Measurements from ENCODE around the gene SLC24A2.
"Not testable (repeated sequence)": the region's sequence is repeated elsewhere in the genome, so short reads cannot be mapped to it uniquely, and the experiment has no call there.

Gene SLC24A2

GRCh38 chr9:19788614-19789271 lies at the start of gene SLC24A2:
Gene SLC24A2 (minus strand): TSS chr9:19789037.
- DNase-seq: no peak

DNA sequence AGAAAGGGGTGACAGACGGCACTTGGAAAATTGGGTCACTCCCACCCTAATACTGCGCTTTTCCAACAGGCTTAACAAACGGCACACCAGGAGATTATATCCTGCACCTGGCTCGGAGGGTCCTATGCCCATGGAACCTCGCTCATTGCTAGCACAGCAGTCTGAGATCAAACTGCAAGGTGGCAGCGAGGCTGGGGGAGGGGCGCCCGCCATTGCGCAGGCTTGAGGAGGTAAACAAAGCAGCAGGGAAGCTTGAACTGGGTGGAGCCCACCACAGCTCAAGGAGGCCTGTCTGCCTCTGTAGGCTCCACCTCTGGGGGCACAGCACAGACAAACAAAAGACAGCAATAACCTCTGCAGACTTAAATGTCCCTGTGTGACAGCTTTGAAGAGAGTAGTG lies 44.5 kb upstream of the SLC24A2 start:
- not testable (repeated sequence) for DNase-seq

DNA sequence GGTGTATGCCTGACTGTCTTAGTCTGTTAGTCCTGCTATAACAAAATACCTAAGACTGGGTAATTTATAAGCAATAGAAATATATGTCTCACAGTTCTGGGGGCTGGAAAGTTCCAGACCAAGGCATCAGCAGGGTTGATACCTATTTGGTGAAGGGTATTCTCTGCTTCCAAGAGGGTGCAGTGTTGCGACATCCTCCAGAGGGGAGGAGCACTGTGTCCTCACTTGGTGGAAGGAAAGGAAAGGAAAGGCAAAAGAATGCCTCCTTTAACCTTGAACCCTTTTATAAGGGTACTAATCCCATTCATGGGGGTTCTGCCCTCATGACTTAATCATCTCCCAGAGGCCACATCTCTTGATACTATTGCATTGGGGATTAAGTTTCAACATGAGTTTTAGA lies 42.0 kb upstream of the SLC24A2 start:
- DNase-seq: no peak

DNA sequence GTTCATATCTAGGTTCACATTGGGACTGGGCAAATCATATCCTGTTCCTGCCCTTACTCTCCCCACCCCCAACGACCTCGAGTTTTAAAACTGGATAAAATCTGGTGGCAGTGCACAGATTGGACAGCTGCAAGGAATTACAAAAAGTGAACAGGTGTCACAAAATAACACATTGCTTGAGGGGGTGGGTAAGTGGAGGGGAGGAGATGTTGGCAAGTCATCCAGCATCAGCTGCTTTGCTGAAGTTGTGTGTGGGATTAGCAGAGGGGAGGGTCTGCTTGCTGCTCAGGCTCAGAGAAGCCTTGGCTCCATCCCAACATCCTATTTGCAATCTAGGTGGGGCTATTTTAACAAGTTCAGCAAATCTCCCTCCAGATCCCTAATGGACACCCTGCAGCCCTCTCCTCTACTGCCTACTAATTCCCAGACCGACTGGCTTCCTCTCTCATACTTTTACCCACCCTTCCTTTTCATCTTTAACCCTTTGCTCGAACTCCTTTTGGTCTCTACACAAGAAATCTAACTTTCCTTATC lies 39.8 kb upstream of the SLC24A2 start:
- no peak for DNase-seq

DNA sequence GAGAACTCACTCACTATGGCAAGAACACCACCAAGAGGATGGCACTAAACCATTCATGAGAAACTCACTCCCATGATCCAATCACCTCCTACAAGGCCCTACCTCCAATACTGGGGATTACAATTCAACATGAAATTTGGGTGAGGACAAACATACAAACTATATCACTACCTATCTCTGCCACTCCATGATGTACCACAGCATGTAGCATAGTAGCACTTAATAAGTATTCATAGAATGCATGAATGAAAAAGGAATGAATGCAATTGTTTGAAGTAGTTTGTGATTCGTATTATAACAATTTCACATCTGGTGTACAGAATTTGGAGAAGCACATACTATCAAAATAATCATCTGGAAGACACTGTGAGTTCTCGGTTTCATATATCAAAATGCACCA lies 27.9 kb upstream of the SLC24A2 start:
- no peak for DNase-seq

GRCh38 chr9:19812194-19812593 lies 23.4 kb upstream of the SLC24A2 start:
- no peak for DNase-seq

GRCh38 chr9:19809422-19810269 lies 20.8 kb upstream of the SLC24A2 start:
- DNase-seq: no peak

GRCh38 chr9:19807182-19807892 lies 18.5 kb upstream of the SLC24A2 start:
- no peak for DNase-seq

DNA sequence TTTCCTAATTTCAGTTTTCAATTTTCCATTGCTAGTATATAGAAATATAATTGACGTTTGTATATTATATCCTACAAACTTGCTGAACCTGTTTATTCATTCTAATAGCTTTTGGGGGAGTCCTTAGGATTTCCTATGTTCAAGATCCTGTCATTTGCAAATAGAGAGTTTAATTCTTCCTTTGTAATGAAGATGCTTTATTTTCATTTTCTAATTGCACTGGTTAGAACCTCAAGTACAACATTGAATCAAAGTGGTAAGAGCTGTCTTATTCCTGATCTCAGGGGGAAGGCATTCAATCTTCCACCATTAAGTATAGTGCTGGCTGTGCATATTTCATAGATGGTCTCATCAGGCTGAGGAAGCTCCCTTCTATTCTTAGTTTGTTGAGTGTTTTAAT lies 15.6 kb upstream of the SLC24A2 start:
- DNase-seq: no peak

GRCh38 chr9:19800884-19801283 lies 12.0 kb upstream of the SLC24A2 start:
- no peak for DNase-seq

GRCh38 chr9:19799784-19800183 lies 10.9 kb upstream of the SLC24A2 start:
- no peak for DNase-seq

- no peak for DNase-seq
Observed at GRCh38 chr9:19788152-19788551, 685 bp downstream of the SLC24A2 start.

DNA sequence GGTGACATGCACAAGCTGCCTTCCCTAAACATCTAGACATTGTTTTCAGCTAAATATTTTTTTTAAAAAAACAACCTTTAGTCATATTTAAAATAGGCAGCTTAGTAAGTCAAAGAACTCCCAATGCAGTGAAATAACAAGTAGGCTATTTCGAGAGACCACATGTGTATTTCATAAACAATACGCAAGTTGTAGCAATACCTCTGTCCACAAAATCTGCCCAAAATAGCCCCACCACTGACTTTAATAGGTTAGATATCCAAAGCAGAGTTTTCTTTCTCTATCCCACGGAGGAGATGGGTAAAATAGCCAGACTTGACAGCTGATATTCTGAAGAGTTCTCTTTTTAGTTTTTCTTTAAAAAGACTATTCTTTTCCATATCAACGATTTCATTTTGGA lies 1.2 kb downstream of the SLC24A2 start:
- DNase-seq: no peak

DNA sequence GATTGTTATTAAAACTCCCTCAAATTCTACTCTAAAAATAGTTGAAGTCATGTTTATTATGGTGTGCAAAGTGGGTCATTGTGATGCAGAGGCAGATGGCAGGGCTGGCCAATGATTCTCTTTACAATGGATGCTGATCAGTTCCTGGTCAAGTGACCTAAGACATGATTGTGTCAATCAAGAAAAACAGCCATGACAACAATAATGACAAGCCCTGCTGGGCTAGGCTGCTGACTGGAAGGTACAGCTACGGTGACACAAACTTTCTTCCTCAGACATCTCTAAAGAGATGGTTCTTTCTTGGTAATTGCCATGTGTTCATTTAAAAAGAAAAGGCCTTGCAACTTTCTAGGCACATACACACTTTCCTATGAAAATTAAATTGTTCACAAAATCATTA lies 3.6 kb downstream of the SLC24A2 start:
- no peak for DNase-seq

- no peak for DNase-seq
Observed at GRCh38 chr9:19784136-19784535, 4.7 kb downstream of the SLC24A2 start.

DNA sequence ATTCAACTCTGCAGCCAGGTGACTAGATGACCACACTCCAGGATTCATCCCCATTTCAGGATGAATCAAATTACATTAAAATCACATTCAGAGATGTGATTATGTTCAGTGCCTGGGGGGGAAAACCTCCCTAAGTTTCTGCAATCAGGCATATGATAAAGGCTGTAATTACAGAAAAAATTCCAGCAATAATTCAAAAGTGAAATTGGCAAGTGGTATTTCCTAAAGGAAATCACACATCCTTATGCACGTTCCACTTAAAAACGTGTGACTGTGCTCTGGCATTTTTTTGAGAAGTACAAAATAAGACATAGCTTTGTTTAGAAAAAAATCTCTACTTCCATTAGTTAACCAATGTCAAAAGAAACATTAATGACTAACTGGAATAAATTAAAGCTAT lies 5.3 kb downstream of the SLC24A2 start:
- no peak for DNase-seq

DNA sequence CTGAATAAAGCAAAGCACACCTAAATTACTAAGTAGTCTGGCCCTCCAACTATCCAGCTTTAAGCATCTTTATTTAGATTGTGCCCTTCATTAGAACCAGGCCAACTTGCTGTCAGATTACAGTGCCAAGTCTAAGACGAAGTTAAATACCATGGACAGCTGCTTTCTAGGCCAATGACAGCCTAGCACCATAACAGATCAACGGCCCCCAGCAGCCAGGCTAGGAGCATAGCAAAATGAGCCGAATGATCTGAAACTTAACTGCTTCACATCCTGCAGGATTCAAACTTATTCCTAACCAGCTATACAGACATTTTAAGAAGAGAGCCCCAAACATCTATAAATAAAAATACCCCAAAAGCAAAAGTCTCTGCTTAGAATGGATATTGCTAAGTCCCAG lies 6.8 kb downstream of the SLC24A2 start:
- DNase-seq: no peak

- DNase-seq: no peak
Observed at GRCh38 chr9:19781240-19781639, 7.6 kb downstream of the SLC24A2 start.

DNA sequence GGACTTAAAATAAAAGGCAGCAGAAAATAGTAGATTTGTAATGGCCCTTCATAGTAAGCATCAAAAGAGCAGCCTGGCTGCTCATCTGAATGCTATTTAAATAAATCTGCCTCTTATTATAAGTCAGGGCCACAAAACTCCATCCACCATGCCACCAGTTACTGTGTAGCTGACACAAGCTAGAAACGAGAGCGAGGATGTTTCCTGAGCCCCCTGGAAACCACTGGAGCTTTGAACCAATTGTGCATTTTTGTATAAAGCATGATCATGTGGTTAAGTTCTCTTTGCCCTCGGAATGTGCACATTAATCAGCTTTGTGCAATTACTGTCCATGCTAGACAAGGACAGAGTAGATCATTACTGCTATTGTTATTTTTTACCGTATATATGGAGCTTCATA lies 17.4 kb downstream of the SLC24A2 start:
- no peak for DNase-seq

GRCh38 chr9:19770973-19771372 lies 17.9 kb downstream of the SLC24A2 start:
- no peak for DNase-seq

GRCh38 chr9:19769213-19769612 lies 19.6 kb downstream of the SLC24A2 start:
- DNase-seq: no peak

GRCh38 chr9:19768798-19769197 lies 20.0 kb downstream of the SLC24A2 start:
- DNase-seq: no peak

- no peak for DNase-seq
Observed at GRCh38 chr9:19759066-19759465, 29.8 kb downstream of the SLC24A2 start.

DNA sequence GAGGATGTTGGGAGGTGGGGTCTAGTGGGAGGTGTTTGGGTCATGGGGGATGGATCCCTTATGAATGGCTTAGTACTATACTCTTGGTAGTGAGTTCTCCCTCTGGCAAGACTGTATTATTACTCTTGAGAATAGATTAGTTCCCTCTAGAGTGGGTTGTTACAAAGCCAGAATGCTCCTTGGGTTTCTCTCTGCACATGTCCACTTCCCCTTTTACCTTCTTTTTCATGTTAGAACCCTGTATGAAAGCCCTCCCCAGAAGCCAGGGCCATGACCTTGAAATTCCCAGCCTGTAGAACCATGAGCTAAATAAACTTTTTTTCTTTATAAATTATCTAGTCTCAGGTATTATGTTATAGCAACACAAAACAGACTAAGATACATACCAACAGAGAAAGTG lies 31.1 kb downstream of the SLC24A2 start:
- no peak for DNase-seq

All from NCI-H226 (cell line).